ENCODE data around the gene NTRK2.

DNA sequence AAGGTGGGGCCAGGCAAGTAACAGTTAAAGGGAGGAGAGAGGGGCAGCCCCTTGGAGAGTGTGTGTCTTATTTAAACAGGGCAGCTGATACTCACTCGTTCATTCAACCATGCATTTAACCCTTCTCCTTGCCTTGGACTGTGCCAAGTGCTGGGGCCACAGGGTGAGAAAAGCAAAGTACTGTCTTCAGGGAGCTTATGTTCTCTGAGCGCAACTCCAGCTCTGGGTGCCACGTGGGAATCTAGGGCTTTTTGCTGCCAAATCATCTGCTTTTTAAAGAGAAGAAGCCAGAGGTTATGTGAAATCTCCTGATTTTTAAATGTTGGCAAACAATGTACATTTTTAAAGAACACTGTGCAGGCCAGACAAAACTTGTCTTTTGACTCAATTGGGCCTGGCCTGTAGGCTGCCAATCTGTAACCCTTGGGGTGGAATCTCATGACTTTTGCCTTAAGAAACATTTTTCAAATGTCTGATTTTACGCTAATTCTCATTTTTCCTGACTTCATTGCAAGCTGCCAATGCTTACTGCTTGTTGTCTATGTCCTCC, 157.8 kb downstream of the NTRK2 start:
- TF ChIP-seq, protein P1, sequence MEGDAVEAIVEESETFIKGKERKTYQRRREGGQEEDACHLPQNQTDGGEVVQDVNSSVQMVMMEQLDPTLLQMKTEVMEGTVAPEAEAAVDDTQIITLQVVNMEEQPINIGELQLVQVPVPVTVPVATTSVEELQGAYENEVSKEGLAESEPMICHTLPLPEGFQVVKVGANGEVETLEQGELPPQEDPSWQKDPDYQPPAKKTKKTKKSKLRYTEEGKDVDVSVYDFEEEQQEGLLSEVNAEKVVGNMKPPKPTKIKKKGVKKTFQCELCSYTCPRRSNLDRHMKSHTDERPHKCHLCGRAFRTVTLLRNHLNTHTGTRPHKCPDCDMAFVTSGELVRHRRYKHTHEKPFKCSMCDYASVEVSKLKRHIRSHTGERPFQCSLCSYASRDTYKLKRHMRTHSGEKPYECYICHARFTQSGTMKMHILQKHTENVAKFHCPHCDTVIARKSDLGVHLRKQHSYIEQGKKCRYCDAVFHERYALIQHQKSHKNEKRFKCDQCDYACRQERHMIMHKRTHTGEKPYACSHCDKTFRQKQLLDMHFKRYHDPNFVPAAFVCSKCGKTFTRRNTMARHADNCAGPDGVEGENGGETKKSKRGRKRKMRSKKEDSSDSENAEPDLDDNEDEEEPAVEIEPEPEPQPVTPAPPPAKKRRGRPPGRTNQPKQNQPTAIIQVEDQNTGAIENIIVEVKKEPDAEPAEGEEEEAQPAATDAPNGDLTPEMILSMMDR (conservative IDR thresholded peaks at IDR 0.05 in 1 of 2, IDR thresholded peaks at IDR 0.05 in 1 of 2; ENCODE audit: extremely low read depth in 1 of 2, insufficient read depth in 1 of 2, low read depth in 1 of 2, low read length in 2 of 2): no peak
- no peak for TF ChIP-seq EZH2 (IDR thresholded peaks at IDR 0.05; ENCODE audit: borderline replicate concordance, low read length)

All from mammary epithelial cell (primary cell).